Activated T-helper 1 cell treated with anti-CD3 and anti-CD28 coated beads, Interleukin-2, amount 50 U/mL, for 16 hours (primary cell): ENCODE measurements around the gene SRSF7.
"Not testable (repeated sequence)": the region's sequence is repeated elsewhere in the genome, so short reads cannot be mapped to it uniquely, and the experiment has no call there.

Source experiments
- DNase-seq, 2 donors: peaks; one replicate each; pipeline ENCODE4 v3.0.0-alpha.2; 2020; ENCODE audit warnings: low read depth in 1 of 2, low spot score in 1 of 2

SRSF7 gene

DNA sequence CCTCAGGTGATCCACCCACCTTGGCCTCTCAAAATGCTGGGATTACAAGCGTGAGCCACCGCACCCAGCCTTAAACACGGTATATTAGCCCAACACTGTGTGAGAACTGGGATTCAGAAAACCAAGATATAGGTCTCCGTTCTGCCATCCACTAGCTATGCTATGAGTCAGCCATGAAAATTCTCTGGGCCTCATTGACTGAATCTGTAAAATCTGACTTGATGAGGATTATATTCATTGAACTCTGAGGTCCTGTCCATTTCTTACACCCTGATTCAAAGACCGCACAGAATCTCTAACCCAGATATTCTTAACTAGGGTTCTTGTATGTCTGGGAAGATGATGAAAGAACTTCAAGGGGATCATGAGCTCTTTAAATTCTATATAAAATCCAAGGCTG is 47.8 kb downstream of the SRSF7 start:
- DNase-seq = not testable (repeated sequence)

DNA sequence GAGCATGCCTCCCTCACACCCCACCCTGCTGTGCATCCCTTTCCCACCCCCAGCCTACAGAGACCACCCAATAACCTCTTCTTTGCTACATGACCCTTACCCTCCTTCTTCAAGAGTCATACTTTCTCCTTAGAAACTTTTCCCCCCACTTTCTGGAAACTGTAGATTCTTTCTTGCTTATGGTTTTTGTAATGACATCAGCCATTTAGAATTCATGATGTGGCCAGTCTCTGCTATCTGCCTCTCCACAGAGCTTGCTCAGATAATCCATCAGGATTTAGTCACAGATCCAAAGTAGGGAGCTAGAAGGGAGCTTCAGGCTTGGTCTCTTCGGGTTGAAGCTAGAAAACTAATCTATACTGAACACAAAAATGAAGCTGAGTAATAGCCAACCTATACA is 48.7 kb downstream of the SRSF7 start:
- no peak for DNase-seq

DNA sequence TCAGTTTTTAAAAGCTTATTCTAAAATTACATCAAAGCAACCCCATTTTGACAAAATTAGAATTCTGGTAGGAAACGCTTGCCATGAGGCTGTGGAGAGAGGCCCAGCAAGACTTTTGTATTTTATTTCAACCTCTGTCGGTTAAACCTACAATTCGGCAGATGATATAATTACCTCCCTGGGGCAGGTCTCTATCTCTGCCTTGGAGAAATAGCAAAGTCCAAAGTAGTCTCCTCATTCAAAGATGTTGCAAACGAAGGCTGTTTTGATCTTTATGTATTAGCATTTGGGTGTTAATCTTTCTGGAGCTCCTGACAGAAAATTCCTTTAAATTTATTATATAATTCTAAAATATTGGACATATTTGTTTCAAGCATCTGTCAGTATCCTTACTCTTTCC is 49.6 kb downstream of the SRSF7 start:
- no peak for DNase-seq

GRCh38 chr2:38700881-38701458 is 50.2 kb downstream of the SRSF7 start:
- DNase-seq = no peak

DNA sequence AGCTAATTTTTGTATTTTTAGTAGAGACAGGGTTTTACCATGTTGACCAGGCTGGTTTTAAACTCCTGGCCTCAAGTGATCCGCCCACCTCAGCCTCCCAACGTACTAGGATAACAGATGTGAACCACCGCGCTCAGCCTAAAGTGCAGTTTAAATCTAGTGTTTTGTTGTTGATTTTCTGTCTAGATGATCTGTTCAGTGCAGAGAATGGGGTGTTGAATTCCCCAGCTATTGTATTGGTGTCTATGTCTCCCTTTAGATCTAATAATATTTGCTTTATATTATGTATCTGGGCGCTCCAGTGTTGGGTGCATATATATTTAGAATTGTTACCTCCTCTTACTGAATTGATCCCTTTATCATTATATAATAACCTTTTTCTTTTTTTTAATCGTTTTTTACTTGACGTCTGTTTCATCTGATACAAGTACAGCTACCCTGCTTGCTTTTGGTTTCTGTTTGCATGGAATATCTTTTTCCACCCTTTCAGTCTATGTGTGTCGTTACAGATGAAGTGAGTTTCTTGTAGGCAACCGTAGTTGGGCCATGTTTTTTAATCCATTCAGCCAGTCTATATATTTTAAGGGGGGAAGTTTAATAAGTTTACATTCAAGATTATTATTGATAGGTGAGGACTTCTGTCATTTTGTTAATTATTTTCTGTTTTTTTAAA is 50.9 kb downstream of the SRSF7 start:
- no peak for DNase-seq

GRCh38 chr2:38698467-38699003 is 52.6 kb downstream of the SRSF7 start:
- no peak for DNase-seq

- DNase-seq = no peak
These were observed 53.9 kb downstream of the SRSF7 start for GRCh38 chr2:38697116-38697840.
